GM12878 (cell line): ENCODE data around the gene PAM.

Experiments used
- GABPA ChIP-seq: IDR thresholded peaks from 2 replicates; pipeline ENCODE4 v1.6.1; 2014; ENCODE audit warnings: antibody characterized with exemption, low read depth, mild to moderate bottlenecking, inconsistent platforms
- HDAC6 ChIP-seq: fragments of 200-600 bp; sonication (generic); IDR thresholded peaks from one replicate; pipeline ENCODE4 v1.8.0; 2017; ENCODE audit warnings: antibody characterized with exemption; ENCODE audit not compliant: unreplicated experiment
- ZBTB33 ChIP-seq: fragments of 450-650 bp; IDR thresholded peaks from 2 replicates; pipeline ENCODE4 v1.6.1; 2017; ENCODE audit warnings: mild to moderate bottlenecking
- ZNF274 ChIP-seq: IDR thresholded peaks from one replicate; pipeline ENCODE4 v1.8.0; 2011; ENCODE audit not compliant: insufficient read length, insufficient read depth

GRCh38 chr5:103013933-103014552 is 258.9 kb downstream of the PAM start:
- TF ChIP-seq HDAC6 (no peak), GABPA (no peak), ZBTB33 (no peak), ZNF274 (no peak)
